Activated T-cell treated with anti-CD3 and anti-CD28 coated beads, Interleukin-2, amount 50 U/mL, for 4 hours (primary cell): ENCODE measurements around the gene KCNT2. TPM values are rescaled to one million over a fixed set of nuclear protein-coding genes. Genes with fewer than 3 reads are reported as not detected.

Source experiments
- ATAC-seq, 2 donors: fragments of 200-7000 bp; cut with Tn5 transposase; one replicate each; pipeline ENCODE4 v1.10.0; 2021
- DNase-seq: peaks from one replicate; pipeline ENCODE4 v3.0.0-alpha.2; 2020
- H3K27me3 Mint-ChIP-seq: one replicate; pipeline ENCODE4 v1.8.0; 2021; ENCODE audit warnings: low read depth, mixed read lengths
- H3K36me3 Mint-ChIP-seq: one replicate; pipeline ENCODE4 v1.8.0; 2022; ENCODE audit warnings: mixed read lengths; ENCODE audit not compliant: insufficient read depth
- H3K4me1 Mint-ChIP-seq: one replicate; pipeline ENCODE4 v1.8.0; 2021; ENCODE audit warnings: low read depth, mixed read lengths
- H3K4me3 Mint-ChIP-seq: one replicate; pipeline ENCODE4 v1.8.0; 2021; ENCODE audit warnings: mild to moderate bottlenecking, moderate library complexity, mixed read lengths
- H3K9me3 Mint-ChIP-seq: one replicate; pipeline ENCODE4 v1.8.0; 2021; ENCODE audit warnings: mixed read lengths
- total RNA-seq, 3 donors: library from RNA; stranded (reverse); gene quantifications; one replicate each; pipeline ENCODE4 v1.2.1, GENCODE V29; 2021

Gene KCNT2
- total RNA-seq, 3 donors from 2014 or later: not detected

DNA sequence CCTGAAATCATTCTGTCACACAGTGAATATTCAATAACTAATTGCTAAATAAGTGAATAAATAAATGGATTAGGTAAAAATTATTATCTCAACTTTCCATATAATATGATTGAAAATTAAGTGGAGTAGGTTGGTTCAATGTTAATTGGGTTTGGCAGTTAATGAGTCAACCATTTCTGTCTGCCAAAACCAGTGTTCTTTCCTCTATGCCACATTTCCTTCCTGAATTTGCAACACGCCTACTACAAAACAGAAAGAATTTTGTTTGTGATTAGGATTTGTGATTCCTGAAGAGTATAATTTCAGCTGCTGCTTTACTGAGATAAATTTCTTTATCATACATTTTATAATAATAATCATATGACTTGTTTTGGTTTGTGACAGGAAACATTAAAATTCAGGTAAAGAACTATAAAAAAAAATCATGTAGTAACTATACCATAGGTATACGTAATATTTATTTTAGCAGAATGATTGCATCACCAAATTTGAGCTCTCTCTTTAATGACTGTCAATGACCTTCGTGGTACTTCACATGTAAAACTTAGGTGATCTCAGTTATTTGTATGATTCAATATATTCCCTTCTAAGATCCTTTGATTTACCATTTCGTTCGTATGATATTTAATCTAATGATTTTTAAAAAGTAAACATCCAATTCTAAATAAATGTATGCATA is 241.3 kb downstream of the KCNT2 start:
- no peak for DNase-seq
- H3K4me3 Mint-ChIP-seq: no peak overlapping the region
- H3K36me3 Mint-ChIP-seq: no peaks in the 10 kb centered on the region
- peaks cover 2% of the 10 kb centered on the region for H3K27me3 Mint-ChIP-seq
- no peak for ATAC-seq
- H3K4me1 Mint-ChIP-seq: no peaks in the 10 kb centered on the region
- H3K9me3 Mint-ChIP-seq: no peaks in the 10 kb centered on the region

DNA sequence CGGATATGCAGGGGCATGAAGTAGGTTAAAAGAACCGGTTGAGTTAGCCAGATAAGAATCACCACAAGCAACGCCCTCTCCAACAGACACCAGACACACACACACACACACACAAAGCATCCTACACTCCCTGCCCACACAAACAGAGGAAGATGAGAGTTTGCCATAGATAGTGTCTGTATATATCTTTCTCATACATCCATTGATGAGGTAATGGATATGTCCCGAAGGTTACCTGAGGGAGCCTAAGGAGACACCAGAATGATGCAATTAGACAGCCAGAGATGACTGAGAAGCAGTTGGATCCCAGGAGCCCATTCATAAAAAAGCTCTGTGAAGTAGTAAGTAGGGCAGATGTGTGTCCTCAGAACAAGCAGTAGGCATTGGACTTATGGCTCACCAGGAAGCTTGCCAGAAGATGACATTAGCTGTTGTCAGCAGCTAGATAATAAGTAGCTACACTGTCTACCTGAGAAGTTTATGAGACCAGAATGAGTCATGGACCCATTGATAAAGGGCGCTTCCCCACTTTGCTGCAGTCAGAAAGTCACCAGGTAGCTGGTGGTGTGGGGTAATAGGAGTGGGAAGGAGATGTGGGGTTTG is 247.0 kb downstream of the KCNT2 start:
- no peak for DNase-seq
- Mint-ChIP-seq H3K9me3 (no peaks in the 10 kb centered on the region), H3K36me3 (no peaks in the 10 kb centered on the region), H3K4me3 (no peak overlapping the region), H3K4me1 (no peaks in the 10 kb centered on the region), H3K27me3 (peaks cover 2% of the 10 kb centered on the region)
- ATAC-seq: no peak

DNA sequence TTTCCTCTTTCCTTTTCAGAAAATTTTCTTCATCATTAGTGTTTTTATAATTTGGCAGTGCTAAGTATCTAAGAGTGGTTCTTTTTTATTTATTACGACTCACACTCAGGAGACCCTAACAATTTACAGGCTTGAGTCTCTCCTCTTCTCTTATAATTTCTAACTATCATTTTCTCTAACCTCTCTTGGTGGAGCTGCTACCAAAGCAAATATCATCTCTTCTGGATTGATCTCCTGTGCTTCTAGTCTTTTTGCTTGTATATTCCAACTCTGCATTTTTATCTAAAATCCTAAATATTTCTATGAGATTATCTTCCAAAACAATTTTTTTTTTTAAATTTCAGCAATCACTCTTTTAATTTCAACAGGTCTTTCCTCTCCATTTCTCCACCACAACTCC is 250.3 kb downstream of the KCNT2 start:
- H3K4me3 Mint-ChIP-seq: no peak overlapping the region
- H3K9me3 Mint-ChIP-seq: no peaks in the 10 kb centered on the region
- ATAC-seq (no peak), DNase-seq (no peak)
- no peaks in the 10 kb centered on the region for H3K4me1 Mint-ChIP-seq
- H3K36me3 Mint-ChIP-seq: no peaks in the 10 kb centered on the region
- peaks cover 2% of the 10 kb centered on the region for H3K27me3 Mint-ChIP-seq

DNA sequence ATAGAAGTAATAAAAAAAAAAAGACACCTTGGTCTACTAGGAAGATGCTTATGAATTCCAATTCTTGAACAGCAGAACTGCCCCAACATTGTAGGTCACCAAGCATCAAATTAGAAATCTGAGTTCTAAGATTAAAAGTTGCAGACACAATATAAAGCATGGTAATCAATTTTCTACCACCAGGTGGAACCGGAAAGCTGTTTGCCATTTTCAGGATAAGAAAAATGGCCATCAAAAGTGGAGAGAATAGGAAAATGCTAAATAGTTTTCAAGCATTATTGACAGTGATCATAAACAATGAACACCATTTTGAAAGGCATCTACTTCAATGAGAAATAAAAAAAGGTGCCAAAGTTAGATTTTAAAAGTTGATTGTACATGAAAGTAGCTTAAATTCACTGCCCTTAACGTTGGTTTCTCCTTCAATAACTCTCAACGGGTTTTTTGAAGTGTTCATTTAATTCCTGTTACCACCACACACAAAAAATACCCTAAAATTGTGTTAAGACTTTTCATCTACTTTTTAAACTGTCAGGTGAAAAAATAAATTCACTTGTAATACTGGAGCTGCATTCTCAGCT is 252.9 kb downstream of the KCNT2 start:
- ATAC-seq: no peak

DNA sequence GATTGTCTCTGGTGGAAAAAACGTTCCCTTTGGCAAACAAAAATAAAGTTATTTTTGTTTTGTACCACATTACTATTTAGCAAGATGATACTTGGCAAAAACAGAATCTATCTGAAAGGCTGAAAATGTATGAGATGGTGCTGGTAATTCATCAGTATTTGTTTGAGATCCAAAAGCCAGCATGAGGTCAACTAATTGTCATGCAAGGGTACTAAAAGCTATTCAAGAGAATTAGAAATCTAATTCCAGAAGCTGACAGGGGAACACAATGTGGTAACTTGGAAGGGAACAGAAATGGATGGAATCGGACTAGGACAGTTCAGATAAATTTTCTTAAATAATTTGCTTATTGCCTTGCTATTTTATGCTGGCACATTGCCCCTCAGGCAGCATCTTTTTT is 263.8 kb downstream of the KCNT2 start:
- H3K36me3 Mint-ChIP-seq: no peaks in the 10 kb centered on the region
- H3K27me3 Mint-ChIP-seq: no peaks in the 10 kb centered on the region
- no peak overlapping the region for H3K4me3 Mint-ChIP-seq
- ATAC-seq (no peak), DNase-seq (no peak)
- no peaks in the 10 kb centered on the region for H3K9me3 Mint-ChIP-seq
- no peaks in the 10 kb centered on the region for H3K4me1 Mint-ChIP-seq

More for the DNA sequence above, 252.9 kb downstream of the KCNT2 start:
- no peaks in the 10 kb centered on the region for H3K4me1 Mint-ChIP-seq
- DNase-seq: no peak
- no peaks in the 10 kb centered on the region for H3K36me3 Mint-ChIP-seq
- no peak overlapping the region for H3K4me3 Mint-ChIP-seq
- peaks cover 2% of the 10 kb centered on the region for H3K27me3 Mint-ChIP-seq
- H3K9me3 Mint-ChIP-seq: no peaks in the 10 kb centered on the region

DNA sequence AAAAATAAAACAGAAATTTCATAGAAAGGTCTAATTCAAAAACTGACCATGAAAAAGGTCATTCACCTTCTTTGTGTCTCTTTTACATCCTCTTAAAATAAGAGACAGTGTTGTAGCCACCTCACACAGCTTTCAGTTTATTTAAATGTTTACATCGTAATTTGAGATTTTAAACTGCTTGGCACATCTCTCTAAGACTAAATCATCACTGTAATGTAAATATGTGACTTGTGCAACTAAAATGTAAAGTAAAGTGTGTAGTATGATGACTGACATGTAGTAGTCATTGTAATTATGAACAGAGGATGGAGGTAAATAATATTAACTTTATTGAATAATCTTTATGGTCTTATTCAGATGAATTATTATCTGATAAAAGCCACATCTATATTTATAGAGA is 283.9 kb downstream of the KCNT2 start:
- H3K4me1 Mint-ChIP-seq: no peaks in the 10 kb centered on the region
- H3K9me3 Mint-ChIP-seq: no peaks in the 10 kb centered on the region
- H3K36me3 Mint-ChIP-seq: no peaks in the 10 kb centered on the region
- H3K4me3 Mint-ChIP-seq: no peak overlapping the region
- DNase-seq (no peak), ATAC-seq (no peak)
- no peaks in the 10 kb centered on the region for H3K27me3 Mint-ChIP-seq

DNA sequence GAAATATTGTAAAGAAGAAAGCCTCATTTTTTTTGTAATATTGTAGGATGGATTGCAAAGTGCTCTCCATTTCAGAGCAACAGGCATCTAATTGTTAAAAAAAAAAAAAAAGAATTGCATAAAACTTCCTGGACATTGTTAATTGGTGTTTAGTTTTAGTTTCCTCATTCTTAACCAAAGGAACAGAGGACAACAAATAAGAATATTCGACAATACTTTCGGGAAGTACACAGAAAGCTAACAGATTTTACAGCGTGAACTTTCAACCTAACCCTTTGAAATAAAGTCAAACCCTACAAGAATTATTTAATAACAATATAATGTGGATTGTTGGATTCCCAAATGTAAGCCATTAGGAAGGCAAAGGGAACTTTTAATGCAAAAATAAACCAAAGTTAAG is 284.4 kb downstream of the KCNT2 start:
- no peaks in the 10 kb centered on the region for H3K9me3 Mint-ChIP-seq
- ATAC-seq (no peak), DNase-seq (no peak)
- H3K4me3 Mint-ChIP-seq: no peak overlapping the region
- H3K4me1 Mint-ChIP-seq: no peaks in the 10 kb centered on the region
- H3K27me3 Mint-ChIP-seq: no peaks in the 10 kb centered on the region
- H3K36me3 Mint-ChIP-seq: no peaks in the 10 kb centered on the region

DNA sequence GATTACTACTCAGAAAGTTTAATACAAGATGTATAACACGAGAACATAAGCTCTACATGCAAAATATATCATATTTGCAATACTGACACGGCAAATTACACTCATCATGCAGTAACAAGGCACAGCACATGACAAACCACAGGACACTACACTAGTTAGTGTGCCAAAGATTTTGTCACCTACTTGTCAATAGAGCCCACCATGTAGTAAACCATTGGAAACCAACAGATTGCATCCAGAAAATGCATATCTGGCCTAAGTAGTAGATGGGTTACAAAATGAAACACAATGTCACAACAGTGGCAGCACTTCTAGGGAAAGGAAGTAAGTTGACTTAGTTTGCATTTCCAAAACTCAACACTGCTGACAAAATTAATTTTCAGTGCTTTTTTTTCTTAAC is 288.9 kb downstream of the KCNT2 start:
- H3K4me3 Mint-ChIP-seq: no peak overlapping the region
- H3K36me3 Mint-ChIP-seq: no peaks in the 10 kb centered on the region
- H3K27me3 Mint-ChIP-seq: no peaks in the 10 kb centered on the region
- no peak for DNase-seq
- no peak for ATAC-seq
- no peaks in the 10 kb centered on the region for H3K9me3 Mint-ChIP-seq
- no peaks in the 10 kb centered on the region for H3K4me1 Mint-ChIP-seq

DNA sequence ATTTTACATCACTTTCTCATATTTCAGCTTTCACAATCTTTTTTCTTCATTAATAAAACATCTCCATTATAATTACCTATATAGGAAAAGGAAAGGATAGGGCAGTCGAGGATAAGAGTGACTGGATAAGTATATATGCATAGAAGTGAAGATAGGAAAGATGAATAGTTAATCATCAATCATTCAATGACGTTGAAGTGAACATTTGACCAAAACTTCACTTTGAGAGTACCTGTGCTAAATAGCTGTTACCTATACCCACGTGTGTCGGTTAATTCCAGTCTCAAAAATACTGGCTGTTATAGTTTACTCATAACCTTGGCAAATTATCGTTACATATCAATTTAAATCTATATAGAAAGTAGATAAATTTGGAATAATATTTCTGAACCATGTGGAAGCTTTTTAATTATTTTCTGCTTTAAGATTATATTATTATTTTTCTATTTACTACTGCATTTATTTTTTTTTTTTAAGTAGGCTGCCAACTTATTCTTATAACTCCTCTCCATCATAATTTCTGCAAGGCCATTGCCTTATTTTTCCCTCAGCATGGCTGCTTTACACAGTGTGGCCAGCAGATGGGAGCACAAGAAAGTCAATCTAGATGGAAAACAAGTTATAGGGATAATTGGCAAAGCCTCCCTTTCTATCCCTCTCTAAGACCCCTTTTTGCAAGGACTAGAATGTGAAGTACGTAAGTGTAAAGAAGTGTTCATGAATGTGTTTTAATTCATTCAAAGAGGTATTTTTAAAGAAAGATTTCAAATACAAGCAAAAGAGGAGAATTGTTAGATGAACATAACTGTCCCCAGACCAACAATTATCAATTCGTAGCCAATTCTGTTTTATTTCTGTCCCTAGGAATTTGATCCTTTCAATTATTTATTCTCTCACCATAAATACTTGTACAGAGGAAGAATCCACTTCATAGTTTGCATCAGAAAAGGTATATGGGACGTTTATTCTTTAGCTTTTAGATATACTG is 290.4 kb downstream of the KCNT2 start:
- Mint-ChIP-seq H3K27me3 (no peaks in the 10 kb centered on the region), H3K4me3 (no peak overlapping the region), H3K9me3 (no peaks in the 10 kb centered on the region), H3K36me3 (no peaks in the 10 kb centered on the region), H3K4me1 (no peaks in the 10 kb centered on the region)
- DNase-seq (no peak), ATAC-seq (no peak)

DNA sequence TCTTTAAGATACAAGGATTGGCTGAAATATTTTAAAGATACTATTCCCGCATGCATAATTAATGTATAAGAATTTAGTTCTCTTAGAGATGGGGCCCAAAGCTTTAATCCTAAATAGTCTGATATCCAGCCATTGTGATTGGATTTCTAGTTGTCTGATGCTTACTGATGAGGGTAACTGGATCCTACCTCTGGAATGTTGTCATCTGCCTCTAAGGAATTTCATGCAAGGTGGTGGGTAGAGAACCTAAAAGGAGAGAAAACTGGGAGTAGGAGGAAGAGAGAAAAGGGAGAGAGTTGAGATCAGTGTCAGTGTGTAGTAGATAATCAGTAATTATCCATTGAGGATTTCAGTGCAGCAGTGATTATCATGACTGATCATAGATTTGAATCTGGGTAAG is 295.5 kb downstream of the KCNT2 start:
- no peaks in the 10 kb centered on the region for H3K36me3 Mint-ChIP-seq
- DNase-seq (no peak), ATAC-seq (no peak)
- no peaks in the 10 kb centered on the region for H3K27me3 Mint-ChIP-seq
- no peaks in the 10 kb centered on the region for H3K9me3 Mint-ChIP-seq
- H3K4me1 Mint-ChIP-seq: no peaks in the 10 kb centered on the region
- H3K4me3 Mint-ChIP-seq: no peak overlapping the region

DNA sequence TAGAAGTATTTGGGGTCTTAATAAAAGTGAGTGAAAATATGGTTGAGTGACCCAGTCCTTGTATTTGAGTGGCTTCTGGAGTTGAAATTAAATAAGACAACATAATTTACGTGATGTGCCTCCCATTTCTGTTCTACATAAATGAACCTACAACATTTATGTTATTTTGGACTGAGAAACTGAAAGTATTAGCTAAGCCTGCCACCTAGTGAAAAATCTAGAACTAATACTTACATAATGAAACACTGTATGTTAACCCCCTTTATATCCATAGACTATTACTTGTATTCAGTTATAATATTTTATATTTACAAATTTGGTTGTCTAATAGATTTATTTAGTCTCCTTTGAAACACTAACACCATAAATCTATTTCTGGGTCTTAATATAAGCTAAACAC is 298.9 kb downstream of the KCNT2 start:
- H3K4me3 Mint-ChIP-seq: no peak overlapping the region
- no peaks in the 10 kb centered on the region for H3K9me3 Mint-ChIP-seq
- DNase-seq: no peak
- H3K36me3 Mint-ChIP-seq: no peaks in the 10 kb centered on the region
- no peaks in the 10 kb centered on the region for H3K27me3 Mint-ChIP-seq
- H3K4me1 Mint-ChIP-seq: no peaks in the 10 kb centered on the region
- no peak for ATAC-seq

DNA sequence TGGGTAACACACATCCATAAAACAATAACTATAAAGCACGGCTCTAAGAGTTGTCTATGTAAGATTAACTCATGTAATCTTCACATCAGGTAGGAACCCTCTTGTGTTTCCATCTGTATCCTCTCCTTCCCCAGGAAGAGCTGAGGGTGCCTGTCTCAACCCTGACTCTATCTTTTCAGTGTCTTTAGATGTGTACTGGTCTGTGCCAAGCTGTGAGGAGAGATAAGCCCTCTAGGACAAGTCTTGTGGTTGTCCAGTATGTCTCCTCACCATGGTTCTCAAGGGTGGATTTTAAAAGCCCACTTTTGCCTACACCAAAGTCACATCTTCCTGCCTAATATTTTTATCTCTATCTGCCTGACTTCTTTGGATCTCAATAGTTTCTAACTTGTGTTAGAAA is 300.1 kb downstream of the KCNT2 start:
- Mint-ChIP-seq H3K4me1 (no peaks in the 10 kb centered on the region), H3K9me3 (no peaks in the 10 kb centered on the region), H3K27me3 (no peaks in the 10 kb centered on the region), H3K4me3 (no peak overlapping the region), H3K36me3 (no peaks in the 10 kb centered on the region)
- ATAC-seq (no peak), DNase-seq (no peak)

DNA sequence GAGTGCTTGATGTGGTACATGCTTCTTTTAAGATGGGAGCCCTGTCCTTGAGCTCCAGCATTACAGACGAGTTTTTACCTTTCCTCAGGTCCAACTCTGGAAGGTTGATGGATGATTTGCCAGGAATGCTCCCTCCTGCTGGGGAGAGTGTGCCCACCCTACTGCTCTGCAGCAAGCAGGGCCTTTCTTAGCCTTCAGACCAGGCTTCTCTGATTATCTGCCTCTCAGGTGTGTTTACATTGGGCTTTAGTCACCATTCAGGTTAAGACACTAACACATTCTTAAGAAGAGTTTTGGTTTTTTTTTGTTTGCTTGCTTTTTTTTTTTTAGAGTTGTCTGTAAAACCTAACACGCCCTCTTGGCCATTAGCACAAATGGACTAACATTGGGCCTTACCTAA is 301.8 kb downstream of the KCNT2 start:
- H3K27me3 Mint-ChIP-seq: no peaks in the 10 kb centered on the region
- no peak overlapping the region for H3K4me3 Mint-ChIP-seq
- no peaks in the 10 kb centered on the region for H3K4me1 Mint-ChIP-seq
- DNase-seq (no peak), ATAC-seq (no peak)
- H3K9me3 Mint-ChIP-seq: no peaks in the 10 kb centered on the region
- H3K36me3 Mint-ChIP-seq: no peaks in the 10 kb centered on the region

DNA sequence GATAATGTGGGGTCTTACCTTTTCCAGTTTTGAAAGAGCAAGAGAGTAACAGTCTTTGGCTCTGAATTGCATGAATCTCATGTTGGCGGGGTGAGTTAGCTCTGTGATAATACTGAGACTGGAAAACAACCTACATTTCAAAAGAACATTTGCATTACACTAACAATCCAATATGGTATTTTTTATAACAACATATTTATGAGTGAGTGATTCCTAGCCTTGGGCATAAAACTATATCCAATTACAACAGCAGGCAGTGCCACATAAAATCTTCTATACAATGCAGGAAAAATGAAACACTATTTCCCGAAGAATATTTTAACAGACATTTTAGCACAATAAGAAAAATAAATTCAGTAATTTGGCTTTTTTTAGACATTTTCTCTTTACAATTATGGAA is 303.0 kb downstream of the KCNT2 start:
- no peaks in the 10 kb centered on the region for H3K9me3 Mint-ChIP-seq
- DNase-seq (no peak), ATAC-seq (no peak)
- no peaks in the 10 kb centered on the region for H3K36me3 Mint-ChIP-seq
- H3K4me3 Mint-ChIP-seq: no peak overlapping the region
- H3K27me3 Mint-ChIP-seq: no peaks in the 10 kb centered on the region
- no peaks in the 10 kb centered on the region for H3K4me1 Mint-ChIP-seq
